ENCODE measurements around the gene GPD2. TPM values are rescaled to one million over a fixed set of nuclear protein-coding genes. Genes with fewer than 3 reads are reported as not detected.

Gene GPD2
- polyA plus RNA-seq, 1 donor from 2014 or later: 3.5 TPM

DNA sequence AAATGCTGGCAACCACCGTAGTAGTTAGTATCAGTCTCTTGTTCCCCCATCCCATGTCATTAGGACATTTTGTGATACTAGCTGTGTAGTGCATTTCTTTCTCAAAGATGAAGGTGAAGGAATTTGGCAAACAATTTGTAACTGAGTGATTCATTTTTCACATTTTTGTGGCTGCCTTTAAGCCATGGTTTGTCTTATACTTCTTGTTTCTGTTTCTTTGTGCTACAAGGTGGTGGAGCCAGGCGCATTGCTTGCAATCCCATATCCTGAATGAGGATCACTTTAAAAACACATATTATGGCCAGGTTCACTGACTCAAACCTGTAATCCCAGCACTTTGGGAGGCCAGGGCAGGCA is 40.6 kb downstream of the GPD2 start:
- Histone ChIP-seq H3K27ac (ENCODE audit: low read length) (no peak overlapping the region), H3K27me3 (ENCODE audit: insufficient read depth, low read depth, low read length) (no peaks in the 10 kb centered on the region), H3K9me2 (ENCODE audit: insufficient read depth, low read length) (no peaks in the 10 kb centered on the region), H3K9me3 (ENCODE audit: low read length) (no peaks in the 10 kb centered on the region), H3K79me2 (replicated peaks; ENCODE audit: insufficient read depth, low read length) (no peaks in the 10 kb centered on the region), H2AFZ (ENCODE audit: low read depth, low read length) (no peak overlapping the region), H4K20me1 (ENCODE audit: insufficient read depth) (no peaks in the 10 kb centered on the region), H3K36me3 (ENCODE audit: insufficient read depth, low read length) (no peaks in the 10 kb centered on the region), H3K4me2 (ENCODE audit: low read length) (no peak overlapping the region), H3F3A (ENCODE audit: insufficient read depth, low read length, poor library complexity, severe bottlenecking) (no peaks in the 10 kb centered on the region), H3K4me3 (ENCODE audit: low read length) (no peak overlapping the region), H3K9ac (ENCODE audit: low read length) (no peak overlapping the region)
- TF ChIP-seq EZH2 (IDR thresholded peaks at IDR 0.05; ENCODE audit: borderline replicate concordance, insufficient read depth, low read length, poor library complexity, severe bottlenecking) (no peak), TAF1 (IDR thresholded peaks at IDR 0.05; ENCODE audit: low read depth) (no peak), MXI1 (conservative IDR thresholded peaks at IDR 0.05; ENCODE audit: poor library complexity, severe bottlenecking) (no peak), RAD21 (conservative IDR thresholded peaks at IDR 0.05) (no peak), POLR2AphosphoS5 (IDR thresholded peaks at IDR 0.05) (no peak), SMC3 (conservative IDR thresholded peaks at IDR 0.05; ENCODE audit: poor library complexity) (no peak), EP300 (conservative IDR thresholded peaks at IDR 0.05; ENCODE audit: poor library complexity, severe bottlenecking) (no peak)
- TF ChIP-seq, protein P1, sequence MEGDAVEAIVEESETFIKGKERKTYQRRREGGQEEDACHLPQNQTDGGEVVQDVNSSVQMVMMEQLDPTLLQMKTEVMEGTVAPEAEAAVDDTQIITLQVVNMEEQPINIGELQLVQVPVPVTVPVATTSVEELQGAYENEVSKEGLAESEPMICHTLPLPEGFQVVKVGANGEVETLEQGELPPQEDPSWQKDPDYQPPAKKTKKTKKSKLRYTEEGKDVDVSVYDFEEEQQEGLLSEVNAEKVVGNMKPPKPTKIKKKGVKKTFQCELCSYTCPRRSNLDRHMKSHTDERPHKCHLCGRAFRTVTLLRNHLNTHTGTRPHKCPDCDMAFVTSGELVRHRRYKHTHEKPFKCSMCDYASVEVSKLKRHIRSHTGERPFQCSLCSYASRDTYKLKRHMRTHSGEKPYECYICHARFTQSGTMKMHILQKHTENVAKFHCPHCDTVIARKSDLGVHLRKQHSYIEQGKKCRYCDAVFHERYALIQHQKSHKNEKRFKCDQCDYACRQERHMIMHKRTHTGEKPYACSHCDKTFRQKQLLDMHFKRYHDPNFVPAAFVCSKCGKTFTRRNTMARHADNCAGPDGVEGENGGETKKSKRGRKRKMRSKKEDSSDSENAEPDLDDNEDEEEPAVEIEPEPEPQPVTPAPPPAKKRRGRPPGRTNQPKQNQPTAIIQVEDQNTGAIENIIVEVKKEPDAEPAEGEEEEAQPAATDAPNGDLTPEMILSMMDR (IDR thresholded peaks at IDR 0.05; ENCODE audit: poor library complexity, severe bottlenecking): no peak
- TF ChIP-seq, protein P2, sequence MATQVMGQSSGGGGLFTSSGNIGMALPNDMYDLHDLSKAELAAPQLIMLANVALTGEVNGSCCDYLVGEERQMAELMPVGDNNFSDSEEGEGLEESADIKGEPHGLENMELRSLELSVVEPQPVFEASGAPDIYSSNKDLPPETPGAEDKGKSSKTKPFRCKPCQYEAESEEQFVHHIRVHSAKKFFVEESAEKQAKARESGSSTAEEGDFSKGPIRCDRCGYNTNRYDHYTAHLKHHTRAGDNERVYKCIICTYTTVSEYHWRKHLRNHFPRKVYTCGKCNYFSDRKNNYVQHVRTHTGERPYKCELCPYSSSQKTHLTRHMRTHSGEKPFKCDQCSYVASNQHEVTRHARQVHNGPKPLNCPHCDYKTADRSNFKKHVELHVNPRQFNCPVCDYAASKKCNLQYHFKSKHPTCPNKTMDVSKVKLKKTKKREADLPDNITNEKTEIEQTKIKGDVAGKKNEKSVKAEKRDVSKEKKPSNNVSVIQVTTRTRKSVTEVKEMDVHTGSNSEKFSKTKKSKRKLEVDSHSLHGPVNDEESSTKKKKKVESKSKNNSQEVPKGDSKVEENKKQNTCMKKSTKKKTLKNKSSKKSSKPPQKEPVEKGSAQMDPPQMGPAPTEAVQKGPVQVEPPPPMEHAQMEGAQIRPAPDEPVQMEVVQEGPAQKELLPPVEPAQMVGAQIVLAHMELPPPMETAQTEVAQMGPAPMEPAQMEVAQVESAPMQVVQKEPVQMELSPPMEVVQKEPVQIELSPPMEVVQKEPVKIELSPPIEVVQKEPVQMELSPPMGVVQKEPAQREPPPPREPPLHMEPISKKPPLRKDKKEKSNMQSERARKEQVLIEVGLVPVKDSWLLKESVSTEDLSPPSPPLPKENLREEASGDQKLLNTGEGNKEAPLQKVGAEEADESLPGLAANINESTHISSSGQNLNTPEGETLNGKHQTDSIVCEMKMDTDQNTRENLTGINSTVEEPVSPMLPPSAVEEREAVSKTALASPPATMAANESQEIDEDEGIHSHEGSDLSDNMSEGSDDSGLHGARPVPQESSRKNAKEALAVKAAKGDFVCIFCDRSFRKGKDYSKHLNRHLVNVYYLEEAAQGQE (IDR thresholded peaks at IDR 0.05; ENCODE audit: borderline replicate concordance): no peak

DNA sequence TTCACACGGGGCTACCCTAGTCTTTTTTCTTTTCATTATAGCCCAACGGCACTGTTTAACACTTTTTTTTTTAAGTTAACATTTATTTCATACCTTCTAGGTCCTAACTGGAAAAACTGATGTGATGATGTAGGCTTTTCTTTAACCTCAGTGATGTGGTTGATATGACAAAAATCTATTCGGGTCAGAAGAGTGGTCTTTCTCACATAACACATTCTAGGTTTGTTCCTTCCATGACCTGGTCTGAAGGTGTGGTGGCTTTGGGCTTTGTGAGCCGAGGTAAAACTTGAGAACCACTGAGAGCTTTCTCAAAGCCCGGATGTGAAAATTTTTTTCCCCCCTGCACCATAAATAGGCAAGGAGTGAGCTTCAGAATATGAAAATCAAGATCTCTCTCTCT is 44.2 kb downstream of the GPD2 start:
- Histone ChIP-seq H3K9me3 (ENCODE audit: low read length) (no peaks in the 10 kb centered on the region), H3K36me3 (ENCODE audit: insufficient read depth, low read length) (no peaks in the 10 kb centered on the region), H4K20me1 (ENCODE audit: insufficient read depth) (no peaks in the 10 kb centered on the region), H3K9ac (ENCODE audit: low read length) (no peak overlapping the region), H3K27me3 (ENCODE audit: insufficient read depth, low read depth, low read length) (no peaks in the 10 kb centered on the region), H3K4me3 (ENCODE audit: low read length) (no peak overlapping the region), H3K9me2 (ENCODE audit: insufficient read depth, low read length) (no peaks in the 10 kb centered on the region), H2AFZ (ENCODE audit: low read depth, low read length) (no peak overlapping the region), H3K4me2 (ENCODE audit: low read length) (no peak overlapping the region), H3K27ac (ENCODE audit: low read length) (no peak overlapping the region), H3F3A (ENCODE audit: insufficient read depth, low read length, poor library complexity, severe bottlenecking) (no peaks in the 10 kb centered on the region), H3K79me2 (replicated peaks; ENCODE audit: insufficient read depth, low read length) (no peaks in the 10 kb centered on the region)
- TF ChIP-seq POLR2AphosphoS5 (IDR thresholded peaks at IDR 0.05) (no peak), EP300 (conservative IDR thresholded peaks at IDR 0.05; ENCODE audit: poor library complexity, severe bottlenecking) (no peak), MXI1 (conservative IDR thresholded peaks at IDR 0.05; ENCODE audit: poor library complexity, severe bottlenecking) (no peak), RAD21 (conservative IDR thresholded peaks at IDR 0.05) (no peak), TAF1 (IDR thresholded peaks at IDR 0.05; ENCODE audit: low read depth) (no peak)
- TF ChIP-seq, protein P1 (IDR thresholded peaks at IDR 0.05; ENCODE audit: poor library complexity, severe bottlenecking): no peak
